ENCODE results near the gene SH3PXD2A. TPM values are rescaled to one million over a fixed set of nuclear protein-coding genes. Genes with fewer than 3 reads are reported as not detected.

SH3PXD2A gene
- total and polyA plus RNA-seq, 2 of the 4 experiments (the other 2 are of a cell fraction) = 6.3 to 23.0 TPM

- peak overlapping the region; percentile 26; the same call in 1 of the 2 replicates for H3K9ac ChIP-seq (ENCODE audit: low read depth, low read length)
- CTCF ChIA-PET = no interaction called here
- DNase-seq (no peak), ATAC-seq (ENCODE audit: low read depth) (peak; percentile 48)
- H3K4me1 ChIP-seq (ENCODE audit: control insufficient read depth, insufficient read depth, low read length) = peaks cover 23% of the 10 kb centered on the region
- H2AK9ac ChIP-seq (replicated peaks; ENCODE audit: low read depth, low read length, poor library complexity) = peak overlapping the region; percentile 35
- intact Hi-C loops (cut with micrococcal nuclease) = no loop called here
- no peak overlapping the region; the same call in 1 of the 2 replicates for H3K4ac ChIP-seq (ENCODE audit: low read depth, low read length)
- H3K23ac ChIP-seq (ENCODE audit: low read depth, low read length) = peak overlapping the region; percentile 37; the same call in 1 of the 2 replicates
- H2BK5ac ChIP-seq (ENCODE audit: low read depth, low read length, poor library complexity, severe bottlenecking) = no peak overlapping the region
- H2BK120ac ChIP-seq (ENCODE audit: low read depth, low read length) = no peak overlapping the region; the same call in 1 of the 2 replicates
- no peak overlapping the region for H2BK15ac ChIP-seq (ENCODE audit: low read depth, low read length)
- dilution Hi-C loops (cut with HindIII; ENCODE audit: low sequenced_read_pairs, unreplicated experiment) = no loop called here
- no peaks in the 10 kb centered on the region for H4K20me1 ChIP-seq (ENCODE audit: insufficient read depth, low read length)
- H4K5ac ChIP-seq (ENCODE audit: low read depth, low read length) = no peak overlapping the region
- no peak for TF ChIP-seq ELK1 (IDR thresholded peaks at IDR 0.05; ENCODE audit: borderline replicate concordance, low read depth, low read length)
- peak; percentile 49; the same call in 1 of the 2 replicates for TF ChIP-seq USF2 (IDR thresholded peaks at IDR 0.05; ENCODE audit: low read depth, low read length)
- TF ChIP-seq BHLHE40 (IDR thresholded peaks at IDR 0.05; ENCODE audit: low read depth, low read length) = peak; percentile 68
- TF ChIP-seq POLR2A (IDR thresholded peaks at IDR 0.05; ENCODE audit: low read depth, low read length) = no peak
- TF ChIP-seq CTCF (conservative IDR thresholded peaks at IDR 0.05; ENCODE audit: low read depth, low read length) = 0 out of 2 replicates have a peak, but pooled peaks have one; percentile 5
- peaks cover 7 to 20% of the 10 kb centered on the region in 2 experiments; a peak in 2 of 4 replicates for H3K79me1 ChIP-seq (ENCODE audit: low read depth in 1 of 2, low read length in 2 of 2)
- H3K27ac ChIP-seq (ENCODE audit: insufficient read depth, low read length) = no peak overlapping the region
- POLR2A ChIA-PET (ENCODE audit: unreplicated experiment) = no interaction called here
- H3K56ac ChIP-seq (ENCODE audit: extremely low read depth, insufficient read depth, low read length) = no peak overlapping the region
- H3K36me3 ChIP-seq (ENCODE audit: control insufficient read depth, insufficient read depth, low read length) = no peaks in the 10 kb centered on the region
- peak overlapping the region; percentile 82 for H2AFZ ChIP-seq (replicated peaks; ENCODE audit: low read length, poor library complexity)
- no peak overlapping the region for H3K18ac ChIP-seq (ENCODE audit: low read depth, low read length)
- H4K91ac ChIP-seq (ENCODE audit: insufficient read depth, low read depth, low read length) = no peak overlapping the region
- H3K14ac ChIP-seq (replicated peaks; ENCODE audit: low read depth, low read length) = no peak overlapping the region
- H2AK5ac ChIP-seq (ENCODE audit: low read depth, low read length) = peak overlapping the region; percentile 79
- no peak overlapping the region for H2BK20ac ChIP-seq (ENCODE audit: low read depth, low read length)
- no peaks in the 10 kb centered on the region; the same call in 1 of the 2 replicates for H3K27me3 ChIP-seq (ENCODE audit: control insufficient read depth, insufficient read depth, low read length)
- H4K8ac ChIP-seq (ENCODE audit: low read depth in 2 of 2, low read length in 2 of 2) = peak overlapping the region in 1 of 2 experiments; percentile 12; a peak in 1 of 4 replicates
- H3K9me3 ChIP-seq (ENCODE audit: control insufficient read depth, insufficient read depth, low read length) = no peaks in the 10 kb centered on the region
- no TSS peak for BruUV-seq (replicated peaks)
- H3K9me1 ChIP-seq (ENCODE audit: insufficient read depth, low read length) = peaks cover 16% of the 10 kb centered on the region
- peak overlapping the region; percentile 55 for H3K4me3 ChIP-seq (ENCODE audit: insufficient read depth, low read depth, low read length)
- 13% methylated on average over 20 of the region's 69 CpGs; no CpG with 5 or more reads in 1 of the 2 experiments for WGBS, 2 experiments (ENCODE audit: extremely low coverage in 2 of 2, insufficient read length in 1 of 2)
- peak overlapping the region; percentile 95 for H3K4me2 ChIP-seq (ENCODE audit: low read depth, low read length)
- in situ Hi-C loops (cut with MboI; ENCODE audit: low sequenced_read_pairs) = no loop called here
Observed at GRCh38 chr10:103692952-103693811, 162.2 kb downstream of the SH3PXD2A start.
